Prostate gland (tissue), 2 donors: ENCODE measurements around the gene DAP.

Experiments used
- CTCF ChIP-seq, 4 experiments: fragments of 200-600 bp in 2 of 4; fragments of 450-650 bp in 2 of 4; sonication (generic) in 2 of 4; IDR thresholded peaks; 1 replicate in 3 of 4; 2 replicates in 1 of 4; pipeline ENCODE4 v1.5.1; 2016 to 2019; ENCODE audit warnings: antibody characterized with exemption in 4 of 4, mild to moderate bottlenecking in 2 of 4, moderate library complexity in 2 of 4
- POLR2A ChIP-seq: fragments of 450-650 bp; IDR thresholded peaks from one replicate; pipeline ENCODE4 v1.6.1; 2016; ENCODE audit warnings: antibody characterized with exemption, mild to moderate bottlenecking
- POLR2AphosphoS5 ChIP-seq: sonication (generic); formaldehyde crosslinking; IDR thresholded peaks from one replicate; pipeline ENCODE4 v1.6.1; 2017; ENCODE audit warnings: antibody characterized with exemption

- TF ChIP-seq CTCF (IDR thresholded peaks at IDR 0.05) (no peak), POLR2AphosphoS5 (no peak), POLR2A (no peak)
These were observed 27.6 kb downstream of the DAP start for GRCh38 chr5:10733426-10733825.
